Calu3 (cell line): ENCODE data around the gene SUSD5. TPM values are rescaled to one million over a fixed set of nuclear protein-coding genes. Genes with fewer than 3 reads are reported as not detected.

ENCODE experiments used
- BruUV-seq: library from RNA; stranded (reverse); fragments of 400-500 nt; replicated peaks from 2 replicates; lab custom pipeline; 2021; lab: Mats Ljungman, UMichigan
- CTCF ChIA-PET: fragments of 300-600 bp; sonication (Branson Sonifier 250); formaldehyde crosslinking; loops from one replicate; lab custom pipeline; 2022; ENCODE audit warnings: antibody characterized with exemption; lab: Charles Lee
- DNase-seq: peaks from one replicate; pipeline ENCODE4 v3.0.0; 2022
- H3K27ac Mint-ChIP-seq: one replicate; pipeline ENCODE4 v1.8.0; 2022; ENCODE audit warnings: mixed read lengths; ENCODE audit not compliant: unreplicated experiment
- H3K27me3 Mint-ChIP-seq: one replicate; pipeline ENCODE4 v1.8.0; 2022; ENCODE audit warnings: mixed read lengths; ENCODE audit not compliant: unreplicated experiment
- H3K36me3 Mint-ChIP-seq: one replicate; pipeline ENCODE4 v1.8.0; 2022; ENCODE audit warnings: mild to moderate bottlenecking, moderate library complexity, mixed read lengths; ENCODE audit not compliant: insufficient read depth, unreplicated experiment
- H3K4me1 Mint-ChIP-seq: one replicate; pipeline ENCODE4 v1.8.0; 2022; ENCODE audit warnings: mild to moderate bottlenecking, low read depth, mixed read lengths; ENCODE audit not compliant: unreplicated experiment
- H3K4me3 Mint-ChIP-seq: one replicate; pipeline ENCODE4 v1.8.0; 2022; ENCODE audit warnings: mild to moderate bottlenecking, low read depth, moderate library complexity, mixed read lengths; ENCODE audit not compliant: unreplicated experiment
- H3K9me3 Mint-ChIP-seq: one replicate; pipeline ENCODE4 v1.8.0; 2022; ENCODE audit warnings: low read depth, mixed read lengths; ENCODE audit not compliant: unreplicated experiment
- intact Hi-C: fragments of 100-400 bp; cut with micrococcal nuclease; formaldehyde crosslinking; loops from one replicate; pipeline ENCODE4 v1.10.0; 2022; ENCODE audit not compliant: unreplicated experiment
- total RNA-seq: library from RNA; stranded (reverse); gene quantifications from 2 replicates; pipeline ENCODE4 v1.2.3, GENCODE V29; 2022
- TF ChIP-seq, protein P1 (sequence below): fragments of 200-600 bp; IDR thresholded peaks from one replicate; pipeline ENCODE4 v1.8.0; 2022; ENCODE audit warnings: antibody characterized with exemption; ENCODE audit not compliant: unreplicated experiment

SUSD5 gene
- total RNA-seq, 1 experiment from 2014 or later, result 0.21 TPM

DNA sequence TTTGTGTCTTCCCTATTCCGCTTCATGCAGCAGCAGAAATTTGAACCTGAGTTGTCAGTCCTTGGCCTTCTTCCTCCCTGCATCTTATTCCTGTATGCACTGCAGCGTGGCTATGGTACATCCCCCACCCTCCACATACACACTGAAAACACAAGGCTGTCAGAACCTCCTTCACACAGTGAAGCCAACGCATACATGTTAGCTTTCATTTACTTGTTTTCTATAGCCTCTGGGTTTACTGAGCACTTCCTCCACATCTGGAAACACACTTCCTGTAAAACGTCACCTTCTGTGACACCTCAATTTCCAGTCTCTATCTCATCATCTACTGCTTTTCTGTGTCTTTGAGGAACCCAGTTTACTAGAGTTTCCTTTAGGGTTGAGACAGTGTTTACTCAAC, 47.0 kb downstream of the SUSD5 start:
- Mint-ChIP-seq H3K9me3 (no peaks in the 10 kb centered on the region), H3K36me3 (no peaks in the 10 kb centered on the region), H3K4me3 (no peak overlapping the region), H3K4me1 (no peaks in the 10 kb centered on the region), H3K27me3 (no peaks in the 10 kb centered on the region), H3K27ac (no peak overlapping the region)
- TF ChIP-seq, protein P1, sequence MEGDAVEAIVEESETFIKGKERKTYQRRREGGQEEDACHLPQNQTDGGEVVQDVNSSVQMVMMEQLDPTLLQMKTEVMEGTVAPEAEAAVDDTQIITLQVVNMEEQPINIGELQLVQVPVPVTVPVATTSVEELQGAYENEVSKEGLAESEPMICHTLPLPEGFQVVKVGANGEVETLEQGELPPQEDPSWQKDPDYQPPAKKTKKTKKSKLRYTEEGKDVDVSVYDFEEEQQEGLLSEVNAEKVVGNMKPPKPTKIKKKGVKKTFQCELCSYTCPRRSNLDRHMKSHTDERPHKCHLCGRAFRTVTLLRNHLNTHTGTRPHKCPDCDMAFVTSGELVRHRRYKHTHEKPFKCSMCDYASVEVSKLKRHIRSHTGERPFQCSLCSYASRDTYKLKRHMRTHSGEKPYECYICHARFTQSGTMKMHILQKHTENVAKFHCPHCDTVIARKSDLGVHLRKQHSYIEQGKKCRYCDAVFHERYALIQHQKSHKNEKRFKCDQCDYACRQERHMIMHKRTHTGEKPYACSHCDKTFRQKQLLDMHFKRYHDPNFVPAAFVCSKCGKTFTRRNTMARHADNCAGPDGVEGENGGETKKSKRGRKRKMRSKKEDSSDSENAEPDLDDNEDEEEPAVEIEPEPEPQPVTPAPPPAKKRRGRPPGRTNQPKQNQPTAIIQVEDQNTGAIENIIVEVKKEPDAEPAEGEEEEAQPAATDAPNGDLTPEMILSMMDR, result no peak
- no TSS peak for BruUV-seq
- DNase-seq, result no peak
- CTCF ChIA-PET, result no interaction called here
- intact Hi-C loops, result no loop called here

GRCh38 chr3:33170531-33170930, 48.1 kb downstream of the SUSD5 start:
- H3K36me3 Mint-ChIP-seq, result no peaks in the 10 kb centered on the region
- no peaks in the 10 kb centered on the region for H3K9me3 Mint-ChIP-seq
- no TSS peak for BruUV-seq
- H3K4me3 Mint-ChIP-seq, result no peak overlapping the region
- CTCF ChIA-PET, result no interaction called here
- no peak overlapping the region for H3K27ac Mint-ChIP-seq
- intact Hi-C loops, result no loop called here
- TF ChIP-seq, protein P1, result no peak
- no peak for DNase-seq
- no peaks in the 10 kb centered on the region for H3K4me1 Mint-ChIP-seq
- H3K27me3 Mint-ChIP-seq, result no peaks in the 10 kb centered on the region

DNA sequence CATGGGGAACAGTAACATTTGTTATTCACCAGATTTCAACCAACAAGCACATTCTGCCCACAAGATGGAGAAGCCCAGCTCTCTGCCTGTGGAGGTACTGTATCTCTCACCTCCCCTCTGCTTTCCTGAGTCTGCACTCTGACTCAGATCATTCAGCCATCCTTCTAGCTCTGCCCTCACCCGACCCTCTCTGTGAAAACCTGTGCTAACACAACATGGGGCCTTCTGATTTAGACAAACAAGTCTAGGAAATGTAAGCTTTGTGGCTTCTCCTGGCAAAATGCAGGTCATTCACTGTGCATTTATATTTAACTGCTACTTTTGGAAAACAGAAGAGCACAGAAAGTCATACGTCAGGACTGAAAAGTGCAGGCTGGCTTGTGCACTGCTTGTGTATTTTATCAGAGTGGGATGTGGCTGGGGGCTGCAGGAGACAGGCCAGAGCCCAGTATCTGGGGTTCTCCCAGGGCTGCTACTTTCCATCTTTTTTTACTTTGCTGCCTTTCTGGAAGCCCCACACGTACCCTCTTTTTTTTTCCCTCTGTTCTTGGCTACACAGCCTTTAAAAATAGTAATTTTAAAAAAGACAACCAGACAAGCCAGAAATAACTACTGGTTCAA, 50.8 kb downstream of the SUSD5 start:
- H3K36me3 Mint-ChIP-seq, result no peaks in the 10 kb centered on the region
- TF ChIP-seq, protein P1, result no peak
- intact Hi-C loops, result no loop called here
- H3K4me1 Mint-ChIP-seq, result no peaks in the 10 kb centered on the region
- H3K27ac Mint-ChIP-seq, result no peak overlapping the region
- CTCF ChIA-PET, result no interaction called here
- H3K27me3 Mint-ChIP-seq, result no peaks in the 10 kb centered on the region
- no peak for DNase-seq
- no peak overlapping the region for H3K4me3 Mint-ChIP-seq
- no peaks in the 10 kb centered on the region for H3K9me3 Mint-ChIP-seq
- no TSS peak for BruUV-seq

- H3K36me3 Mint-ChIP-seq, result no peaks in the 10 kb centered on the region
- intact Hi-C loops, result no loop called here
- no peak overlapping the region for H3K27ac Mint-ChIP-seq
- H3K4me1 Mint-ChIP-seq, result no peaks in the 10 kb centered on the region
- TF ChIP-seq, protein P1, result no peak
- no peak for DNase-seq
- H3K27me3 Mint-ChIP-seq, result no peaks in the 10 kb centered on the region
- H3K4me3 Mint-ChIP-seq, result no peak overlapping the region
- CTCF ChIA-PET, result no interaction called here
- no peaks in the 10 kb centered on the region for H3K9me3 Mint-ChIP-seq
- BruUV-seq, result no TSS peak
Observed at GRCh38 chr3:33167284-33167683, 51.3 kb downstream of the SUSD5 start.
